GM12873 (cell line): Measurements from ENCODE around the gene RASGEF1C.

Experiments used
- CTCF ChIP-seq: IDR thresholded peaks from 2 replicates; pipeline ENCODE4 v1.5.1; 2012; ENCODE audit warnings: low read depth, mild to moderate bottlenecking, moderate library complexity, low read length, control low read depth; ENCODE audit not compliant: insufficient read depth; ENCODE audit errors: missing control alignments

The RASGEF1C gene

GRCh38 chr5:180235846-180236245, 26.8 kb upstream of the RASGEF1C start:
- TF ChIP-seq CTCF, result no peak

- no peak for TF ChIP-seq CTCF
Observed at GRCh38 chr5:180235077-180235476, 26.1 kb upstream of the RASGEF1C start.

- no peak for TF ChIP-seq CTCF
Observed at GRCh38 chr5:180234271-180234670, 25.3 kb upstream of the RASGEF1C start.

- no peak for TF ChIP-seq CTCF
Observed at GRCh38 chr5:180233729-180234128, 24.7 kb upstream of the RASGEF1C start.

GRCh38 chr5:180230017-180230416, 21.0 kb upstream of the RASGEF1C start:
- TF ChIP-seq CTCF, result no peak

GRCh38 chr5:180222056-180222455, 13.0 kb upstream of the RASGEF1C start:
- no peak for TF ChIP-seq CTCF

GRCh38 chr5:180217797-180218196, 8.8 kb upstream of the RASGEF1C start:
- TF ChIP-seq CTCF, result no peak
